SK-N-SH (cell line): ENCODE results near the gene FLCN. TPM values are rescaled to one million over a fixed set of nuclear protein-coding genes. Genes with fewer than 3 reads are reported as not detected.

ENCODE experiments used
- CTCF ChIA-PET: fragments of 300-600, 350-600 bp; formaldehyde crosslinking; extraction: SDS; loops from one replicate; lab custom pipeline; 2021; lab: Yijun Ruan, JAX
- POLR2A ChIA-PET: fragments of 350-600 bp; sonication (Branson Sonifier 250); formaldehyde crosslinking; extraction: SDS; loops from one replicate; lab custom pipeline; 2020; ENCODE audit warnings: antibody characterized with exemption, inconsistent platforms; lab: Yijun Ruan, JAX
- DNase-seq: peaks from one replicate; pipeline ENCODE4 v3.0.0; 2012
- H2AFZ ChIP-seq: fragments of 200-600 bp; sonication (generic); 2 replicates; pipeline ENCODE4 v1.8.1; 2016; ENCODE audit warnings: antibody characterized with exemption, mild to moderate bottlenecking, low read depth
- H3F3A ChIP-seq: fragments of 200-600 bp; sonication (generic); replicated peaks from 2 replicates; pipeline ENCODE3; 2016; ENCODE audit warnings: antibody characterized with exemption, mild to moderate bottlenecking; ENCODE audit not compliant: insufficient read depth
- H3K27ac ChIP-seq, 2 experiments: fragments of 200-500 bp in 1 of 2; fragments of 200-600 bp in 1 of 2; sonication (Bioruptor generic) in 1 of 2; sonication (generic), shearing (Covaris generic) in 1 of 2; 2 replicates each; pipeline versions ENCODE4 v1.5.1 to v1.6.1; 2014 to 2016; ENCODE audit warnings: low read depth in 2 of 2, inconsistent platforms in 1 of 2, low read length in 1 of 2, mild to moderate bottlenecking in 1 of 2, mixed read lengths in 1 of 2
- H3K27me3 ChIP-seq: fragments of 200-600 bp; sonication (generic), shearing (Covaris generic); 2 replicates; pipeline ENCODE4 v1.6.1; 2016; ENCODE audit warnings: mixed run types; ENCODE audit not compliant: insufficient read depth
- H3K36me3 ChIP-seq, 2 experiments: fragments of 200-500 bp in 1 of 2; fragments of 200-600 bp in 1 of 2; sonication (Bioruptor generic) in 1 of 2; sonication (generic) in 1 of 2; replicated peaks in 1 of 2; 2 replicates each; pipeline versions ENCODE3 to v1.5.1; 2014 to 2016; ENCODE audit warnings: low read length in 1 of 2, mild to moderate bottlenecking in 1 of 2; ENCODE audit not compliant: insufficient read depth in 2 of 2, control insufficient read depth in 1 of 2
- H3K4me1 ChIP-seq, 2 experiments: fragments of 200-500 bp in 1 of 2; fragments of 200-600 bp in 1 of 2; sonication (Bioruptor generic) in 1 of 2; sonication (generic), shearing (Covaris generic) in 1 of 2; 2 replicates each; pipeline versions ENCODE4 v1.5.1 to v1.6.1; 2014 to 2016; ENCODE audit warnings: low read depth in 1 of 2, low read length in 1 of 2, mixed run types in 1 of 2; ENCODE audit not compliant: insufficient read depth in 2 of 2, control insufficient read depth in 1 of 2
- H3K4me2 ChIP-seq: fragments of 200-600 bp; sonication (generic), shearing (Covaris generic); 2 replicates; pipeline ENCODE4 v1.6.1; 2017; ENCODE audit warnings: mixed run types
- H3K4me3 ChIP-seq, 2 experiments: fragments of 200-500 bp in 1 of 2; fragments of 200-600 bp in 1 of 2; sonication (Bioruptor generic) in 1 of 2; sonication (generic), shearing (Covaris generic) in 1 of 2; 2 replicates each; pipeline versions ENCODE4 v1.5.1 to v1.8.1; 2014 to 2016; ENCODE audit warnings: low read depth in 2 of 2, inconsistent platforms in 1 of 2, low read length in 1 of 2, mild to moderate bottlenecking in 1 of 2, mixed read lengths in 1 of 2, moderate library complexity in 1 of 2
- H3K79me2 ChIP-seq: fragments of 200-600 bp; sonication (generic); 2 replicates; pipeline ENCODE4 v1.8.1; 2017; ENCODE audit warnings: mild to moderate bottlenecking; ENCODE audit not compliant: insufficient read depth
- H3K9ac ChIP-seq: fragments of 200-600 bp; sonication (generic); 2 replicates; pipeline ENCODE4 v1.6.1; 2017; ENCODE audit warnings: mixed run types
- H3K9me2 ChIP-seq: fragments of 200-600 bp; sonication (generic); 2 replicates; pipeline ENCODE4 v1.6.1; 2017; ENCODE audit warnings: mixed run types
- H3K9me3 ChIP-seq: fragments of 200-600 bp; sonication (generic); 2 replicates; pipeline ENCODE4 v1.6.1; 2017; ENCODE audit warnings: mixed run types, mild to moderate bottlenecking, moderate library complexity
- H4K20me1 ChIP-seq: fragments of 200-600 bp; sonication (generic); 2 replicates; pipeline ENCODE4 v1.6.1; 2017; ENCODE audit warnings: mild to moderate bottlenecking, mixed run types; ENCODE audit not compliant: insufficient read depth
- CHD2 ChIP-seq: fragments of 150-350 bp; IDR thresholded peaks from 2 replicates; pipeline ENCODE4 v1.6.1; 2018; ENCODE audit warnings: low read length; ENCODE audit not compliant: partially characterized antibody
- ELF1 ChIP-seq: IDR thresholded peaks from 2 replicates; pipeline ENCODE4 v1.4.0; 2012
- EP300 ChIP-seq, 2 experiments: IDR thresholded peaks; 2 replicates each; pipeline versions ENCODE4 v1.4.0 to v1.6.1; 2012; ENCODE audit warnings: borderline replicate concordance in 1 of 2, low read depth in 1 of 2, low read length in 1 of 2
- GABPA ChIP-seq: IDR thresholded peaks from 2 replicates; pipeline ENCODE4 v1.4.0; 2012; ENCODE audit warnings: low read depth, mild to moderate bottlenecking
- GATA2 ChIP-seq: sonication (generic); formaldehyde crosslinking; IDR thresholded peaks from 2 replicates; pipeline ENCODE4 v1.5.0; 2020; ENCODE audit warnings: mild to moderate bottlenecking, missing genetic modification reagents
- MXI1 ChIP-seq: IDR thresholded peaks from 2 replicates; pipeline ENCODE4 v1.6.1; 2012; ENCODE audit warnings: mild to moderate bottlenecking, low read depth, low read length, improper control_type of control experiment
- RAD21 ChIP-seq: IDR thresholded peaks from 2 replicates; pipeline ENCODE4 v1.6.1; 2012; ENCODE audit warnings: mild to moderate bottlenecking, low read length
- RXRA ChIP-seq: IDR thresholded peaks from 2 replicates; pipeline ENCODE4 v1.4.0; 2012; ENCODE audit warnings: low read depth, mild to moderate bottlenecking, borderline replicate concordance
- SIN3A ChIP-seq: IDR thresholded peaks from 2 replicates; pipeline ENCODE4 v1.6.1; 2012; ENCODE audit warnings: low read depth, mild to moderate bottlenecking, low read length, moderate library complexity, borderline replicate concordance
- TAF1 ChIP-seq: IDR thresholded peaks from 2 replicates; pipeline ENCODE4 v1.6.1; 2012; ENCODE audit warnings: low read depth, mild to moderate bottlenecking, low read length, moderate library complexity, borderline replicate concordance
- WGBS: methylation state at CpG from one replicate; pipeline ENCODE4 v1.1.6; 2017; ENCODE audit warnings: low lambda C conversion rate; 5-methylcytosine and 5-hydroxymethylcytosine counted together
- polyA plus RNA-seq, 3 experiments: library from polyadenylated mRNA; depleted of rRNA; stranded (reverse); fragments of >200 nt; gene quantifications; 2 replicates each; pipeline ENCODE4 v1.2.3, GENCODE V29; 2012
- TF ChIP-seq, protein P1 (sequence below): fragments of 150-350 bp; IDR thresholded peaks from 2 replicates; pipeline ENCODE4 v1.6.1; 2017; ENCODE audit warnings: antibody characterized with exemption, low read length, low read depth, borderline replicate concordance
- TF ChIP-seq, protein P2 (sequence below): IDR thresholded peaks from 2 replicates; pipeline ENCODE4 v1.4.0; 2012; ENCODE audit warnings: low read depth
- TF ChIP-seq, protein P3 (sequence below): IDR thresholded peaks from 2 replicates; pipeline ENCODE4 v1.4.0; 2012; ENCODE audit warnings: low read depth, borderline replicate concordance
- TF ChIP-seq, protein P4 (sequence below): fragments of 150-350 bp; IDR thresholded peaks from 2 replicates; pipeline ENCODE4 v1.6.1; 2016; ENCODE audit warnings: mild to moderate bottlenecking, low read depth, low read length
- TF ChIP-seq, protein P5 (sequence below): IDR thresholded peaks from 2 replicates; pipeline ENCODE4 v1.4.0; 2012; ENCODE audit warnings: low read depth, borderline replicate concordance

Gene FLCN
- polyA plus RNA-seq, 1 of the 3 experiments (the other 2 are of a cell fraction), result 14.6 TPM

DNA sequence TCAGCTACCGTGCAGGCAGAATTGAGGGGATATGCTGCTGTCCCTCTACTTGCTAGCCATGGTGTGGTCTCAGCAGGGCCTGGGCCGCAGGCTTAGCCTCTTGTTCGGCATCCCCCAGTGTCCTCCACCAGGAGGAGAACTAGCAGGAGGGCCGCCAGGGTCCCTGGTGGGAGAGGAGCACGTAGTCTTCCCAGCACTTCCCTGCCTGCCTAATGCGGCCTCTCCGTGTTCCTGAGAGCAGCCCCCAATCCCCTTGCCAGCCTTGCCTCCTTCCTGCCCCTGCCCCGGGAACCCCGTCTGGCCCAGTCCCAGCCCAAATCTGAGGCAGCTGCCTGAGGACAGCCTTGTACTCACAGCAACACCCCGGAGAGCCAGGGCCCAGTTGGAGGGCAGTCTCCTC, 69.0 kb downstream of the FLCN start:
- no peaks in the 10 kb centered on the region for H3K27me3 ChIP-seq
- no peaks in the 10 kb centered on the region for H3K4me1 ChIP-seq
- H3K9me2 ChIP-seq, result no peaks in the 10 kb centered on the region
- H3K36me3 ChIP-seq, result peaks cover 11 to 87% of the 10 kb centered on the region in 2 experiments
- TF ChIP-seq ELF1 (no peak), RXRA (no peak), GABPA (no peak), MXI1 (no peak), SIN3A (no peak), EP300 (IDR thresholded peaks at IDR 0.05; ENCODE audit: borderline replicate concordance in 1 of 2, low read depth in 1 of 2, low read length in 1 of 2) (no peak)
- TF ChIP-seq, protein P1, sequence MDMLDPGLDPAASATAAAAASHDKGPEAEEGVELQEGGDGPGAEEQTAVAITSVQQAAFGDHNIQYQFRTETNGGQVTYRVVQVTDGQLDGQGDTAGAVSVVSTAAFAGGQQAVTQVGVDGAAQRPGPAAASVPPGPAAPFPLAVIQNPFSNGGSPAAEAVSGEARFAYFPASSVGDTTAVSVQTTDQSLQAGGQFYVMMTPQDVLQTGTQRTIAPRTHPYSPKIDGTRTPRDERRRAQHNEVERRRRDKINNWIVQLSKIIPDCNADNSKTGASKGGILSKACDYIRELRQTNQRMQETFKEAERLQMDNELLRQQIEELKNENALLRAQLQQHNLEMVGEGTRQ, result no peak
- TF ChIP-seq, protein P2, sequence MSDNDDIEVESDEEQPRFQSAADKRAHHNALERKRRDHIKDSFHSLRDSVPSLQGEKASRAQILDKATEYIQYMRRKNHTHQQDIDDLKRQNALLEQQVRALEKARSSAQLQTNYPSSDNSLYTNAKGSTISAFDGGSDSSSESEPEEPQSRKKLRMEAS, result no peak
- TF ChIP-seq, protein P3, sequence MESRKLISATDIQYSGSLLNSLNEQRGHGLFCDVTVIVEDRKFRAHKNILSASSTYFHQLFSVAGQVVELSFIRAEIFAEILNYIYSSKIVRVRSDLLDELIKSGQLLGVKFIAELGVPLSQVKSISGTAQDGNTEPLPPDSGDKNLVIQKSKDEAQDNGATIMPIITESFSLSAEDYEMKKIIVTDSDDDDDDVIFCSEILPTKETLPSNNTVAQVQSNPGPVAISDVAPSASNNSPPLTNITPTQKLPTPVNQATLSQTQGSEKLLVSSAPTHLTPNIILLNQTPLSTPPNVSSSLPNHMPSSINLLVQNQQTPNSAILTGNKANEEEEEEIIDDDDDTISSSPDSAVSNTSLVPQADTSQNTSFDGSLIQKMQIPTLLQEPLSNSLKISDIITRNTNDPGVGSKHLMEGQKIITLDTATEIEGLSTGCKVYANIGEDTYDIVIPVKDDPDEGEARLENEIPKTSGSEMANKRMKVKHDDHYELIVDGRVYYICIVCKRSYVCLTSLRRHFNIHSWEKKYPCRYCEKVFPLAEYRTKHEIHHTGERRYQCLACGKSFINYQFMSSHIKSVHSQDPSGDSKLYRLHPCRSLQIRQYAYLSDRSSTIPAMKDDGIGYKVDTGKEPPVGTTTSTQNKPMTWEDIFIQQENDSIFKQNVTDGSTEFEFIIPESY, result no peak
- H3F3A ChIP-seq, result no peaks in the 10 kb centered on the region
- H3K27ac ChIP-seq, result no peak overlapping the region
- H3K79me2 ChIP-seq, result no peaks in the 10 kb centered on the region
- no peak overlapping the region for H3K9ac ChIP-seq
- H2AFZ ChIP-seq, result no peak overlapping the region
- CTCF ChIA-PET, result interaction anchor here (1.1 to 2.8 kb wide), 2 partner anchors 26 to 35 kb away, joined by 3 to 7 read pairs; no protein-coding TSS in a partner anchor
- WGBS, result 98% methylated on average over 7 of the region's 10 CpGs
- no peak overlapping the region for H3K4me3 ChIP-seq
- no peak overlapping the region for H3K4me2 ChIP-seq
- no peaks in the 10 kb centered on the region for H3K9me3 ChIP-seq
- no peaks in the 10 kb centered on the region for H4K20me1 ChIP-seq
- DNase-seq, result no peak
- POLR2A ChIA-PET, result no interaction called here

DNA sequence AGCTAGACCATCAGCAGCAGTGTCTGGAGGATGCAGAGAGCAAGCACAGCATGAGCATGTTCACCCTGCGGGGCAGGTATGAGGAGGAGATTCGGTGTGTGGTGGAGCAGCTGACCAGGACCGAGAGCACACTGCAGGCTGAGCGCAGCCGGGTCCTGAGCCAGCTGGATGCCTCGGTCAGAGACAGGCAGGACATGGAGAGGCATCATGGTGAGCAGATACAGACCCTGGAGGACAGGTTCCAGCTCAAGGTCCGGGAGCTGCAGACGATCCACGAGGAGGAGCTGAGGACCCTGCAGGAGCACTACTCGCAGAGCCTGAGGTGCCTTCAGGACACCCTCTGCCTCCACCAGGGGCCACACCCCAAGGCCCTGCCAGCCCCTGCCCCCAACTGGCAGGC, 69.6 kb downstream of the FLCN start:
- H3K9me3 ChIP-seq, result no peaks in the 10 kb centered on the region
- no peak overlapping the region for H3K9ac ChIP-seq
- TF ChIP-seq, protein P4, sequence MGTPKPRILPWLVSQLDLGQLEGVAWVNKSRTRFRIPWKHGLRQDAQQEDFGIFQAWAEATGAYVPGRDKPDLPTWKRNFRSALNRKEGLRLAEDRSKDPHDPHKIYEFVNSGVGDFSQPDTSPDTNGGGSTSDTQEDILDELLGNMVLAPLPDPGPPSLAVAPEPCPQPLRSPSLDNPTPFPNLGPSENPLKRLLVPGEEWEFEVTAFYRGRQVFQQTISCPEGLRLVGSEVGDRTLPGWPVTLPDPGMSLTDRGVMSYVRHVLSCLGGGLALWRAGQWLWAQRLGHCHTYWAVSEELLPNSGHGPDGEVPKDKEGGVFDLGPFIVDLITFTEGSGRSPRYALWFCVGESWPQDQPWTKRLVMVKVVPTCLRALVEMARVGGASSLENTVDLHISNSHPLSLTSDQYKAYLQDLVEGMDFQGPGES, result no peak
- TF ChIP-seq RAD21, result no peak
- no peak for TF ChIP-seq CHD2
- TF ChIP-seq, protein P3, result no peak
- TF ChIP-seq, protein P5, sequence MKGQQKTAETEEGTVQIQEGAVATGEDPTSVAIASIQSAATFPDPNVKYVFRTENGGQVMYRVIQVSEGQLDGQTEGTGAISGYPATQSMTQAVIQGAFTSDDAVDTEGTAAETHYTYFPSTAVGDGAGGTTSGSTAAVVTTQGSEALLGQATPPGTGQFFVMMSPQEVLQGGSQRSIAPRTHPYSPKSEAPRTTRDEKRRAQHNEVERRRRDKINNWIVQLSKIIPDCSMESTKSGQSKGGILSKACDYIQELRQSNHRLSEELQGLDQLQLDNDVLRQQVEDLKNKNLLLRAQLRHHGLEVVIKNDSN, result no peak
- no peak for TF ChIP-seq TAF1
- TF ChIP-seq GATA2, result no peak
- TF ChIP-seq, all 33 proteins: peak for 0
- Histone ChIP-seq H3F3A (no peaks in the 10 kb centered on the region), H3K9me2 (no peaks in the 10 kb centered on the region), H3K4me2 (no peak overlapping the region), H3K27ac (no peak overlapping the region), H2AFZ (no peak overlapping the region), H3K4me1 (no peaks in the 10 kb centered on the region), H4K20me1 (no peaks in the 10 kb centered on the region), H3K27me3 (no peaks in the 10 kb centered on the region), H3K79me2 (no peaks in the 10 kb centered on the region), H3K36me3 (peaks cover 4 to 87% of the 10 kb centered on the region in 2 experiments), H3K4me3 (no peak overlapping the region)
- 98% methylated on average over 9 of the region's 10 CpGs for WGBS
- POLR2A ChIA-PET, result no interaction called here
- no peak for DNase-seq
- CTCF ChIA-PET, result interaction anchor here (1.1 to 2.8 kb wide), 2 partner anchors 25 to 35 kb away, joined by 3 to 7 read pairs; no protein-coding TSS in a partner anchor
